Stimulated activated CD8-positive, alpha-beta memory T cell treated with anti-CD3 and anti-CD28 coated beads, Interleukin-2, amount 100 ng/mL, for 1 hour (primary cell): ENCODE measurements around the gene CFAP141.
"Not testable (repeated sequence)": the region's sequence is repeated elsewhere in the genome, so short reads cannot be mapped to it uniquely, and the experiment has no call there.

Experiments used
- DNase-seq, 2 donors: peaks; one replicate each; pipeline ENCODE4 v3.0.0-alpha.2; 2020; ENCODE audit warnings: low read depth in 2 of 2

The CFAP141 gene

DNA sequence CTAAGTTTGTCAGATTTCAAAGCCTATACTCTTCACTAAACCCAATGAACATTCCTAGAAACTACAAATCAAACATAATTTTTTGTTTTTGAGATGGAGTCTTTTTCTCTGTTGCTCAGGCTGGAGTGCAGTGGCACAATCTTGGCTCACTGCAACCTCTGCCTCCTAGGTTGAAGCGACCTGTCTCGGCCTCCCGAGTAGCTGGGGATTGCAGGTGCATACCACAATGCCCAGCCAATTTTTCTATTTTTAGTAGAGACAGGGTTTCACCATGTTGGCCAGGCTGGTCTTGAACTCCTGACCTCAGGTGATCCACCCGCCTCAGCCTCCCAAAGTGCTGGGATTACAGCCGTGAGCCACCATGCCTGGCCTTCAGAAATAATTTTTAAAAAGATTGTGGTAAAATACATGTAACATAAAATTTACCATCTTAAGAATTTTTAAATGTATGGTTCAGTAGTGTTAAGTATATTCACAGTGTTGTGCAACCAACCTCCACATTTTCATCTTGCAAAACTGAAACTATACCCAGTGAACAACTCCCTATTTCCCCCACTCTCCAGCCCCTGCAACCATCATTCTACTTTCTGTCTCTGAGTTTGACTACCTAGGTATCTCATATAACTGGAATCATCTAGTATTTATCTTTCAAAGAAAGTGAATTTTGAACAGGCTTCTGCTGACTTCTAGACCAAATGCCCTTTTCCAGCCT, 2.7 kb upstream of the CFAP141 start:
- no peak for DNase-seq

DNA sequence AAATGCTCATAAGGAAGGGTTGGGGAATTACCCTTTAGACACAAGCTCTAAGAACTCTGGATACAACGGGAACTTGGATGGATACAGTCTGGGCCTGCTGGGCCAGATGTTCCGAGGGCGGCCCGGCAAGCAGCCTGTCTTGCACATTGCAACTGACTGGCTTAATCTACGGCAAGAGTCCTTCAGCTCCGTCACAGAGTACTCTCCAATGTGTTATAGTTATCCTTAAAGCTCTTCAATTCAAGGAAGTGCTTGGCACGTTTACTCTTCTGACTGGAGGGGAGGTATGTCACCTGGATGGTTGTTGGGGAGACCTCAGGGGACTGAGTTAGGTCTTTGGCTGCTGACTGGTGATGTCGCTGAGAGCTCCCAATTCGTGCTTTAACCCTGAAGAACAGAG, 1.1 kb upstream of the CFAP141 start:
- DNase-seq: no peak

DNA sequence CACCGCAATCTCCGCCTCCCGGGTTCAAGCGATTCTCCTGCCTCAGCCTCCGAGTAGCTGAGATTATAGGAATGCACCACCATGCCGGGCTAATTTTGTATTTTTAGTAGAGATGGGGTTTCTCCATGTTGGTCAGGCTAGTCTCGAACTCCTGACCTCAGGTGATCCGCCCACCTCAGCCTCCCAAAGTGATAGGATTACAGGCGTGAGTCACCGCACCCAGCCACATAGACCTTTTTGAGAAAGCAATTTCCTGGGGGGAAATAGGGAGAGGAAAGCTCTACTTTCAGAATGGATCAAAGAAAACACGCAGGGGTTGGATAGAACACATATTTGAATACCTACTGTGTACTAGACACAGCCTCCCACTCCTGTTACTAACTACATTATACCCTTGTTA, 355 bp downstream of the CFAP141 start:
- DNase-seq: not testable (repeated sequence)

DNA sequence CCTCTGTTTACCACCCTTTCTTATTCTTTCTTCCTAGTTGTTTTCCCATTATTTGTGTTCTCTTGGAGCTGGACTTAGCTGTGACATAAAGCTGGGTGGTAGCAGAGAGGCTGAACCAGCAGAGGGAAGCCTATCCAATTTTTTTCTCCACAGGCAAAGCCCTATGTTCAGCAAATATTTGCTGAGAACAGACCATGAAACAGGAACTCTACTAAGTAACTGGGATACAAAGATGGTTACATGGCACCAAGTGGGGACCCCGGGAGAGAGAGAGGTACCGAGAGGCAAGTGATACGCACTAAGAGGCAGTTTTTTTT, 6.6 kb downstream of the CFAP141 start:
- DNase-seq: no peak

DNA sequence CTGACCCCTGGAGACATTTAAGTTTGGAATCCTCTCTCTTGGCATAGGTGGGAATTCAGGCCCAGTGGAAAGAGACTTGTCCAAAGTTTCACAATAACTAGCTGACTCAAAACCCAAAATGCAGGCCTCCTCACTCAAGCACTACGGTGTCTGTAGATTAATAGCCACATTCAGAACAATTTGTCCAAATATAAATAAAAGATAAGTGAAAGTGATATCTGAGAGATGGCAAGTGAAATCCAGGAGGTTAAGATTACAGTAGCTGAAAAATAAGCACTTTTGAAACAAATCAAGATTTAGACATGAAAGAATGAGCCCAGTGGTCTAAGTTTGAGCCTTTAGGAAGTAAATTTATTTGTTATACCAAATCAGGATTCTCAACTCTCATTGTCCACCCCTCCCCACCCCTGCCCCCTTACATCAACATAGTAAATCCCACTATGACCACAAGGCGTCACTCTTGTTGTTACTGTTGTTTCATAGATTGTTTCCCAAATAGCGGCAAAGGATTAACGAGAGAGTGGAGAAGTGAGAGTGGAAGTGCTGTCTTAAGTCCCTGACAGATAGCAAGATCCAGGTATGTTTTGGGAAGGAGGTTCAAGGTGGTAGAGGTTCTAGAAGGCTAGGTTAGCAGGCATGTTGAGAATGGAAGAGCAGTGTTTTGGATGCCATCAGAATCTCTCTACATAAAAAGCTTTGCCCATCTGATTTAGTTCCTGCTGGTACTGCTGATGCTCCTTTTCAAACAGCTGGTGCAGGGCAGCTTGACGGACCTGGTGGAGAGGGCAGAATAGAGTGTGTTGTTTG, 7.2 kb downstream of the CFAP141 start:
- DNase-seq: peak in 1 of 2 donors; percentile 26

DNA sequence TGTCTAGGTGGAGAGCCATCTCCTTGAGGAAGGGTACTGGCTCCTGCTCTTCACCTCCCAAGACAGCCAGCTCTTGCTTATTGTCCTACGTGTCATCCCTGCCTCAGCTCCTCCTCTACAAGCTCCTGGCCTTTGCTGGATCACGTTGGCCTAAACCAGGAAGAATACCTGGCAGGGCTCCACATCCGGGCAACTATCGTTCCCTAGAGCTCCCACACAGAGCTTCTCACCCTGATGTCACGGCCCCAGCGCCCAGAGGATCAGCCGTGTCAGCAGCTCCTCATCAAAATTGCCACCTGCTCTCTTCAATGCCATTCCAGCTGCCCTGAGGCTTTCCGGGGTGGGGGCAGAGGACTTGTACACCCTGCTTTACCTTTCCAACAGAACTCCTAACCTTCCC, 12.3 kb downstream of the CFAP141 start:
- no peak for DNase-seq

DNA sequence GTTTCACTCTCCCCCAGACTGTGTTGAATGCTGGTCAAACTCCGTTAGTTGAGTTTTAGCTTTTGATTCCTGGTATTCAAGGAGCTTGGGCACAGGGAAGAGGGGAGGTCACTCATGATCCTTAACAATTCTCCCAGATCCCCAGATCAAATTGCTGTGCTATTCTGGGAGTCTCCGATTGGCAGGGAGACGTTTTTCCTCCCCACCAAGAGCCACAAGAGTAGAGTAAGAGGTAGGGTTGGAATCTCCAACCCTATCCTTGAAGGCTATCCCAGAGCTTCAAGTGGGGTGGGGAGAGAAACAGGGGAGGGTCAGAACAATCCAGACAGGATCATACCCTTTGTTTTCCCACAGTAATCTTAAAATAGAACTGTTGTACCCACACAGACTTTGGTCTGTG, 13.7 kb downstream of the CFAP141 start:
- no peak for DNase-seq

DNA sequence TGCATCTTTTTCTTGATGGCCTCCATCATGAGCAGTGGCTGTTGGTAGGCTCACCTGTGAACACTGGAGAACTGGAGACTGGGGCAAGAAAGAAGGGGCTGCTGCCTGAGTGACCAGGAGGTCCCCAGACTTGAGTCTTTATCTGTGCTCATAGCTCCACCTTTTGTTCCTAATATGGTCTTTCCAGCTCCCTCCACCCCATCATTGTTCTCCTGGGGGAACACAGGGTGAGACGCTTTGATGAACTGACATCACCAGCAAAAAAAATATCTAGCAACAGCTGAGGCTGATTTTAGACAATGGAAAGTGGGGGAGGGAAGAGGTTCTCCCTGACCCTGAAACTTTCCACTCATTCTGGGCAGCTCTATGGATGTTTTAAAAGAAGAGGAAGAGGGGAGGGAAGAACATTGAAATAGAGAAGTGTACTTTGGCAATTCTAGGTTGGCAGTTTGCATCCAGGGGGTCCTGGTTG, 14.1 kb downstream of the CFAP141 start, which contains the start of gene TPM3:
TPM3 (minus strand) TSS at position 111 of the 472 bp plus-strand sequence; CDS start at position 29, 82 bp downstream.
- DNase-seq: no peak

DNA sequence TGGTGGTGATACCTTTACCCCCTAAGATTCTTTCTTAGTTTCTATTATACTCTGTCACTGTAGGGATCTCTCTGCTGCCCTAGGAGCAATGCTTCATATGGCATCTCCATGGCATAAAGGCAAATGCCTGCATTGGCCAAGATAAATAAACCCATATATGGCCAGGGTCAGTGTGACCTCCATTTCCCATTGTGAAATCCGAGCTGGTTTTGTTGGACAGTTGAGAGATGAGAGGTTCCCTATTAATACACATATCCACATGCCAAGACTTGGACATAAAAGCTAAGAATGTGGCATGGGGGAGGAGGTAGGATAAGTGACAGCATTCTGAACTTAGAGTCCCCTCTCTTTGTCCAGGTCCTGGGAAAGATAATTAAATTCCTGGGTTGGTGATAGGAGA, 15.6 kb downstream of the CFAP141 start:
- DNase-seq: no peak

DNA sequence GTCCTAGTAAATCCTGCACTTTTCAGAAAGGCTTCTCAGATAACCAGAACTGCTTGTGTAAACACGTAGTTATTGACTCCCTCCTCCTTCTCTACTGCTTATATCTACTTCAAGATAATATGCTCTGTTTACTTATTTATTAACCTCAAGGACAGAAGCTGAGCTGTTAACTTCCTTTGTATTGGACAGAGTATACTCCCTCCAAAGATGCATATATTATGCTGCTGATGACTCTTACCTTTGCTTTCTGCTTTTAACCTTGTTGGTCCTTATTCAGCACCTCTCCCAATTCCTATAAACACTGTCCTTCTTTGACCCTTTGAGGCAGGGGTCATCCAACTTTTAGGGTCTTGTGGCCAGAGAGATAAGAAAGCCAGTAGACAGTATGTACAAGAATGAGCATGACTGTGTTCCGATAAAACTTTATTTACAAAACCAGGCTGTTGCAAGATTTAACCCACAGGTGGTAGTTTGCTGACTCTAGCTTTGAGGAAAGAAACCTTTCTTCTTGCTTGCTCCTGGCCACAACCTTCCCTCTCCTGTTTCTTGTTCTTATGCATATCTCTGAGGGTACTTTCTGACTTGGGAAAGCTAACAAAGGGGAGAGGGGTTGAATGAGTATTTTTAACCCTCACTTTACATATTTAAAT, 19.2 kb downstream of the CFAP141 start:
- no peak for DNase-seq

DNA sequence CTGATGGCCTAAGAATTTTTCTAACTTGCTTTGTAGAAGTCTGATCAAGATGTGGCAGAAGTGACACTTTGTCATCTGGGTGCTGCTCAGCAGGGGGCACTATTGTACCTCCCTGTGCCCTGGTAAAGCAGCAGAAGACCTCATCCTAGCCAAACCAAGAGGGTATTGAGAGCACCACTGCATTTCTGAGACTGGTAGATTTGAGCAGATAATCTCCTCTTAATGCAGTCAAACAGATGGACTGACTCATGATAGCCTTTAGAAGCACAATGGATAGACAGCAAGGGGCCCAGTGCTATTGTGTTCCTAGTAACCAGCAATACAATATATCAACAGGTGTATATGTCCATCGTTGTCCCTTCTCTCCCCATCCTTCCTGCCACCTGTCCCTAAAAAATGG, 20.0 kb downstream of the CFAP141 start:
- DNase-seq: peak in 1 of 2 donors; percentile 42

DNA sequence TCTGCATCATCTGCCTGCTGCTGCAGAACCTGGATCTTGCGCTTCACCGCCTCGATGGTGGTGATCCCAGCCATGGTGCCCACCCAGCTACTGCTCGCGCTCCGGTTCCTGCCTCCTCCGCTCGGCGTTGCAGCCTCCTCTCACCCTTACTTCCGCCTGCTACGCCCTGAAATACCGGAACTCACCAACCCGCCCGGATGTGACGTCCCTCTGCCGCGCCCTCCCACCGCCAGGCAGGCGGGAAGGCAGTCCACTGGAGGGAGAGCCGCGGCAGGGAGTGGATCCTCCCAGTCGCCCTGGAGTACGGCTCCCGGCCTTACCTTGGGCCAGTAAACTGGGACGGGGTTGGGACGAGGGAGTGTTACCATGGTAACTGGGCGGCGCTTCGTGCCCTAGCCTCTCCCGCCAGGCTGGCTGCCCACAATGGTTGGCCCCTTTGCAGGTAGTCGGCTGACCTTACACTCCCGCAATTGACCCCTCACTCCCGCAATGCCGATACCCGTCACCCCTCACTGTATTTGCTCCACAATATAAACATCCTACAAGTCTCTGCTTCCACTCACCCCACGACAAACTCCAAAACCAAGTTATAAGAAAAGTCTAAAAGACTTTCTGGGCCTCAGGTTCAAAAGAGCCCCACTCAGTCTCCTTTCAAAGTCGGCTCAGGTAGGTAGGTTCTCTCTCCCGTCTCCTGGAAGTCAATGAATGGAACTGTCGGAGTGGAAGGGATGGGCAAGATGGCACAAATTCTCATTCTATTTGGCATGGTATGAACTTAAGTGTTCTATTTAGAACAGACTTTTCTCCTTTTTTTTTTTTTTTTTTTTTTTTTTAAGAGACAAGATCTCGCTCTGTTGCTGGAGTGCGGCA, 22.9 kb downstream of the CFAP141 start:
- peak; percentile 89 to 91 for DNase-seq

DNA sequence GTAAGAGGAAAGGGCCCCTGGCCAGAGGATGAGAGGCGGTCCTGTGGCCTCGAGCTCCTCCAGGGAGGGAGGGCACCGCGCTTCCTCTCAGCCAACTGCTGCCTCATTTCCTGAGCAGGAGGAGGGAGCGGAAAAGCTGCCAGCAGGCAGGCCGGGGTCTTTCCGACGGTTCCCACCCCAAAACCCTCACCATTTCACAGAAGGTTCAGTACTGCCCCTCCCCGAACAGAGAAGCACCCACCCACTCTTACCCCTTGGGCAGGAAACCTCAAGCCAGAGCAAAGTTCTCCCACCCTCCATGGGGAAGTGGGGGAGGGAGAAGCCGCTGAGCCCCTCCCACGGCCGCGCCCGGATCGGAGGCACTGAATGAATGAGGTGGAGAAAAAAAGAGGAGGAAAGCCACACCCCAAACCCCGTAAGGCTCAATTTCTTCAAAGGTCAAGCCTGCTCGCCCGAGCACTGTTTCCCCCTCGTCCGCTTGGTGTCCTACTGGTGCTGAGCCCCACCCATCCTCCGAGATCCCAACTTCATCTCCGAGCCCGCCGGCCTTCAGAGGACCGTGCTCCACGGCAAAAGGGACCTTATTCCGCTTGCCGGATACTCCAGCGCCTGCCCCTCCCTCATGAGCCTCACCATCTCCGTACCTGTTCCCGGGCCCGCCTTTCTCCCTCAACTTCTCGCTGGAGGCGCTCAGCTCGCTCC, 23.6 kb downstream of the CFAP141 start:
- DNase-seq: peak; percentile 13 to 35

DNA sequence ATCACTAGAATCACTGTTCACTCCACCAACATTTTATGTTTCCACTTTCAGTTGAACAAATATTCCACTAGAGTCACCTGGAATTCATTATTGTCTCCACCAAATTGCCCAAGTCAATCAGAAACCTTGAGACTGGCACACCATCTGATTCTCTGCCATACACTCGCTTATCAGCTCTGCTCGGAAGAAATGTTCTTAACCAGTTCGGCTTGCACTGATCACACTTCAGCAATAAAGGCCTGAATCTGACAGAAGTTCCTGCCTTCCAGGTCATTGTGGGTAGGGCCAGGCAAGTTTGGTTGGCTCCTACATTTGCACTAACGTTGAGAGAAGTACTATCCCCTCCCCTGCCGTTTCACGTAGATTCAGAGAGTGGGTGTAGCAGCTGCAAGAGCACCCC, 24.2 kb downstream of the CFAP141 start:
- DNase-seq: no peak

DNA sequence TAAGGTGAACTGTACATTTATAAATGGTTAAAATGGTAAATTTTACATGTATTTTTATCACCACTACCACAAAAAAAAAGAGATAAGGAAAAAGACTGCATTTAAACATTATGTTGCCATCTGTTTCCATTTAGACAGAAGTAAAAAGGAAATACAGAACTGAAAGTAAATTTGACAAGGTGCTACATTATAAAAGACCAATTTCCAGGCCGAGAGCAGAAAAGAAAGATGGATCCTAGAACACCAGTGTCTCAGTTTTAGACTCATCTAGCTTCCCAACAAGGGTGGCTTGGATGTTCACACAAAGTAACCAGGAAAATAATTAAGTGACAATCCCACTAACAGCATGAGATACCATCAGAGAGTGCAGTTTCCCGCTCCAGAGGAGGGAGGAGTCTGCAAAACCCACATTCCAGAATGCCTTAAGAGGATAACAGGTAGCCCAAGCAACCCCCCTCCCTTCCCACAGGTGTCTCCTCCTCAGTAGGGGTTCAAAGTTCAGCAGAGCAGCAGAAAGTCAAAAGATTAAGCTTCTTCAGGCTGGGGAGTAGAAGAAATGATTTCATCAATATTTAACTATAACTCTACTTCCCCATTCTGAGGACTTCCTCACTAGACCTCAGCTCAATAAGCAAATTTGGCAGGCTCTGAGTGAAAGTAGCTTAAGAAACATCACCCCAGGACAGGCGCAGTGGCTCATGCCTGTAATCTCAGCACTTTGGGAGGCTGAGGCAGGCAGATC, 26.0 kb downstream of the CFAP141 start:
- no peak for DNase-seq

DNA sequence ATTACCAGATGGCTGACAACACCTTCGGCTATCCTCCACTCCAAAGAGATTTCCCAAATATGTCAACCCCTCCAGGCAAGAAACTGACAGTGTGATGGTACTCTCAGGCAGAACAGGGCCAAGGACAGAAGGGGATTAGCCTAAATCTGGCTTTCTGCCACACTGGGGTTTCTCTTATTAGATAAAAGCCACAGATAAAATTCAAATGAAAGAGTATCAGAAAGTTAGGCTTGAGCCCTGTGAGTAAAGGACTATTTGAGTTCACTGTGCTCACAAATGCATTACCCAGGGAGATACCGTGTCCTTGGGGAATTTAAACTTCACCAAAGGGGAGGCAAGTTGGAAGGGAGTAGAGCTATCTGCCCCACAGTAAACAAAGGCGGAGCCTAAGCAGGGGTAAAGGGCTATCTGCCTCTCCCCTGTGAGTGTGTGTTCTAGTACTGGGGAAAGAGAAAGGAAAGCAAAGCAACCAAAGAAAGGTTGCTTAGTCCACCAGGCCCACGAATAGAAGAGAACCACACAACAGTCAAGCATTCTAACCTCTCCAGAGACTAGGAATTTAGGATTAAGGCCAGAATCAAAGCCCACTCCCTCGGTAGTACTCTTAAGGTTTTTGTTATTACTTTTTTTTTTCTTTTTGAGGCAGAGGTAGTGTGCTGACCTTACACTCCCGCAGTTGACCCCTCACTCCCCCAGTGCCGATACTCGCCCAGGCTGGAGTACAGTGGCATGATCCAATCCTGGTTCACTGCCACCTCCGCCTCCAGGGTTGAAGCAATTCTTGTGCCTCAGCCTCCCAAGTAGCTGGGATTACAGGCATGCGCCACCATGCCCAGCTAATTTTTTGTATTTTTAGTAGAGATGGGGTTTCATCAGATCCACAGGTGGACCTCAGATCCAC, 27.0 kb downstream of the CFAP141 start:
- DNase-seq: no peak

DNA sequence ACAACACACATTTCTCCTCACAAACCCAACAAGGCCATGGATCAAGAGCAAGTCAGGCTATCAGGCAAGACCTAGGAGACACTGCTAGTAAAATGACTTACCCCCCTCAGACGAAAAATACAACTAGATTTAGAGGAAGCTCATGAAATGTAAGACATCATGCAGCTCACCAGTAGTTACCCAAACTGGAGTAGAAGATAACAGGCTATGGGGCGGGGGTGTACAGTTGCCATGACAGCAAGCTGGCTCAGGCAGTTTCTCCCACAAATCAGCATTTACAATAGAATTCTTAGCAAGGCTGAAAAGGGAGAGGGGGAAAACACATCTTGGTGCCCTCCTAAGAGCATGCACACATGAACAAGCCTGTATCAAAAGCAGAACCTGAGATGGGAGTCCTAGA, 28.1 kb downstream of the CFAP141 start:
- no peak for DNase-seq

DNA sequence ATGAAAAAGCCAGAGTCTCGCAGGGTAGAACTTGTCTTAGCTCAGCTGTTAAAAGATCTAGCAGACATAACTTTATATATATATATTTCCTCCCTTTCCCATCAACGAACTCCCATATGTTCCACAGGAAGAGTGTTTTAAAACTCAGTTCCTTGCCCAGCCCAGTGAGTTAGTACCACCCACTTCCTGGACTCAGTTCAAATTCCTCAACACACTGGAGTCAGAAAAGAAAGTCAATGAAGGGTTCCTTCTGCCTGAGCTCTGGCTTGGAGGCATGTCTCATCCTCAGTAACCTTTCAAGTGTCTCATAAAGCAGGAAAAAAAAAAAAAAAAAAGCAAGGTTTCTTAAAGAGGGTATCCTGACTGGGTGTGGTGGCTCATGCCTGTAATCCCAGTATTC, 29.8 kb downstream of the CFAP141 start:
- no peak for DNase-seq

DNA sequence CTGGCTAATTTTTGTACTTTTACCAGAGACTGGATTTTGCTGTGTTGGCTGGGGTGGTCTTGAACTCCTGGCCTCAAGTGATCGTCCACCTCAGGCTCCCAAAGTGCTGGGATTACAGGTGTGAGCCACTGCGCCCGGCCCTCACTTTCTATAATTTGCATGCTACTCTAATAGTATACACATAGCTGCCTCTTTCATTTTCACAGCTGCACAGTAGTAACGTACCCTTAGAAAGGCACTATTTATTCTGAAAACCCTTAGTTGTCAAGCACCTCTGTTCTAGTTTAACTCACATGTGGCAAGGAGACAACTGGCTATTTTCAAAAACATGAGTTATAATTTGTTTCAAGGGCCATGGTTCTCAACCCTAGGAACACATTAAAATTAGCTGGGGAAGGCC, 31.5 kb downstream of the CFAP141 start:
- DNase-seq: no peak
